EL (cell line): Measurements from ENCODE around the gene MORF4L1.
"Not testable (repeated sequence)": the region's sequence is repeated elsewhere in the genome, so short reads cannot be mapped to it uniquely, and the experiment has no call there.

Experiments used
- DNase-seq: peaks from one replicate; pipeline ENCODE4 v3.0.0-alpha.2; 2016

MORF4L1 gene

GRCh38 chr15:78927077-78927790, 54.5 kb downstream of the MORF4L1 start:
- no peak for DNase-seq

GRCh38 chr15:78928176-78928575, 55.5 kb downstream of the MORF4L1 start:
- not testable (repeated sequence) for DNase-seq

- no peak for DNase-seq
Measured at GRCh38 chr15:78928616-78929093, 56.0 kb downstream of the MORF4L1 start.

DNA sequence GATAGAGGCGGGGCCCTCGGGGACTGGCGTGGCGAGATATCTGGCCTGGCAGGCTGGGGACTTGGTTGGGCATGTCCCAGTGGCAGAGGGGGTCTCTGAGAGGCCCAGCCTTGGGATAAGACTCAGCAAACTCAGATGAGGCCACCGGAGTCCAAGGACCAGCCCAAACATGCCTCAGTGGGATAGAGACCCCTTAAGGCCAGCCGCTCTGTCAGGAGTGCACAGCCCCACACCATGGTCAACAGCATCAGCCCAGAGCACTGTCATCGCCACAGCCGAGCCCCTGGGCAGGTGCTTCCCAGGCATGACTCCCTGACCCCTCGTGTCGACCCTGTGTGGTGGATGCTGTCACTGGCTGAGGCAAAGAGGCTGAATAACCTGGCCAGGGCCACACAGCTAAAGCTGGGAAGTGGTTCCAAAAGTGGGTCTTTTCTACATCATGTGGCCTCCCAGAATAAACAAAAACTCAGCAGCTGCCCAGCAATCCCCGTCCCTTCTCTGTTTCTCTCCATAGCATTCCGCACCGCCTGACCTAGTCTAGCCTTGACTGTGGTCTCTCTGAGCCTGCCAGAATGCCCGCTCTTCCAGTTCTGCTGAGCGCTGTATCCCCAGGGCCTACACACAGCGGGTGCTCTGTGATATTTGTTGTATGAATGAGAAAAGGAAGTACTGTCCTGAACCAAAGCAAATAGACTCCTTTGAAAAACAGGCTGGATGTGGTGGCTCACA, 57.0 kb downstream of the MORF4L1 start:
- DNase-seq = no peak

- peak; percentile 91 for DNase-seq
Measured at GRCh38 chr15:78930577-78931388, 58.1 kb downstream of the MORF4L1 start.

- DNase-seq = no peak
Measured at GRCh38 chr15:78931439-78932257, 59.0 kb downstream of the MORF4L1 start.

GRCh38 chr15:78932258-78932808, 59.6 kb downstream of the MORF4L1 start:
- no peak for DNase-seq

GRCh38 chr15:78933187-78933822, 60.6 kb downstream of the MORF4L1 start:
- DNase-seq = no peak

DNA sequence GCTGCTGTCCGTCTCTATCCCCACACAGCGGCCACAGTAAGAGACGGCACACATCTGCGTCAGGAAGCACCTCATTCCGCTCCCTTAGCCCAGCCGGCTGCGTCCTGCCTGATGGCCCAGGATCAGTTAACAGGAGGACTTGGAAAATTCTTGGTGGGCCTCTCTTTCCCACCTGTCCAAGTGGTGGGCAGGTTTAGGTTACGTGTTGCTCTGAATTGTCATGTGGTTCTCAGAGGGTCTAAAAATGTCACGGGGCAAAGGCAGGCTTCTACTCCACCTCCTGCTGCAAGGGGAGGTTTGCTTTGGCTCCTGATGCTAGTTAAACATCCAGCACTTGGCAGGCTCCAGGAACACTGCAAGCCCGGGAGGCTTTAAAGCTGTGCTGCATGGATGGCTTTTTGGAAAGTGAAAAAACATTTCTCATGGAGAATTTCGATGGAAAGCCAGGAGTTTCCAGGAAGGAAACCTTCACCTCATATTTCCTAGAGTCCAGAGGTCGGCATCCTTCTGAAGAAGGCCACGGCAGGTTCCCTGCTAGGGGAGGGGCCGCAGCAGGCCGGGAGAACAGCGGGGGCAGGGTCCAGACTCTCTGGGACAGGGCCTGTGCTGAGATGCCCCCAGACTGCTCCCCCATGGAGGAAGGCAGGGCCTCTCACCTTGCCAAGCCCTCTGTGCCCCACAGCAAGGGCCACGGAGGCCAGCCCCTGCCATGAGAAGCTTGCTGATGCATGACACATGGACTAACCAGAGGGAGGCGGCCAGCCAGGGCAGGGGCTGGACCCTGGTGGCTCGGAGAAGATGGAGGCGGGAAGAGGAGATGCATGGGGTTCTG, 61.3 kb downstream of the MORF4L1 start:
- DNase-seq = no peak

DNA sequence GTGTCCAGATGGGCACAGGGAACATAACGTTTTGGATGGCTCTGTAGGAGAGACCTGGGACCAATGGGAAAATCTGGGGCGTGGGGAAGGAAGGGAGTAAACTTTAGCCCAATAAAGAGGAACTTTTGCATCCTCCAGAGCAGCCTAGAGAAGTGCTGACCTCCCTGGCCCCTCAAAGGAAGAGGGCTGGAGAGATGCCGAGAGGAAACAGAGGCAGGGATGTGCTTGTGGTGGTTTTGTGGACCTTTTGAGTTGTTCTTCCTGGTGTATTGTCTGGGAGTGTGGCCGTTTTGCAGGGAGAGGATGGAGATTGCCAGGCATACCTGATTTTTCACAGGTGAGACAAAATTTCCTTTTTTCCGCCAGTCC, 61.9 kb downstream of the MORF4L1 start:
- no peak for DNase-seq

GRCh38 chr15:78937132-78937739, 64.5 kb downstream of the MORF4L1 start:
- DNase-seq = no peak

- no peak for DNase-seq
Measured at GRCh38 chr15:78938658-78939488, 66.2 kb downstream of the MORF4L1 start.

DNA sequence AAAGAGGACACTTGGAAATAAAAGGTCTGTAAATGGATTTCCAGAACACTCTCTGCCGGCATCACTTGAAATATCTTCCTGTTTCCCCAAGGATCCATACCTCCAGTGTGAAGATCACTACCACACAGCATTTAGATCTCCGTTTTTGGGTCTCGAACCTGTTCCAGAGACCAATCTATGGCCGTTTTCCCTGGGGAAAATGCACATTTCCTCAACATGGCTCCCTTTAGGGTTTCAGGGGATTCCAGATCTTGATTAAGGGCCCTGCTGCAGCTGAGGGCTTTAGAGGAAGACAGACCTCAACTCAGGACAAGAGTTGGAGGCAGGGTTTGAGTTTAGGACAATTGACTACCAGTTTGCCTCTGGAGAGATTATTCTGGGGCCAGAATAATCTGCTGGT, 70.1 kb downstream of the MORF4L1 start:
- DNase-seq = no peak

DNA sequence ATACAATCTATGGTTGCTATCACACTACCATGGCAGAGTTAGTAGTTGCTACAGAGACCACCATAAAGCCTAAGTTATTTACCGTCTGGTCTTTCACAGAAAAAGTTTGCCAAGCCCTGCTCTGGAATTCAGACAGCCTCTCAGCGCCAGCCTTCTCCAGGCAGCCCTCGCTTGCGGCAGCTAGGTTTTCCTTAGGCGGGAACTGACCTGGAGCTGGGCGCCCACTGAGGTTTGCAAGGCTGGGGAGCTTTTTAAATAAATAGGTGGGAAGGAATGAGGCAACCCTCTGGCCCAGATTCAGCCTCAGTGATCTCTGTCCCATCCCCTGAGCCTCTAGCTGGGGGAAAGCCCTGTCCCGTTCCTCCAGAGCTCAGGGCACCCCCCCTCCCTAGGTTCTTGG, 71.0 kb downstream of the MORF4L1 start:
- no peak for DNase-seq

DNA sequence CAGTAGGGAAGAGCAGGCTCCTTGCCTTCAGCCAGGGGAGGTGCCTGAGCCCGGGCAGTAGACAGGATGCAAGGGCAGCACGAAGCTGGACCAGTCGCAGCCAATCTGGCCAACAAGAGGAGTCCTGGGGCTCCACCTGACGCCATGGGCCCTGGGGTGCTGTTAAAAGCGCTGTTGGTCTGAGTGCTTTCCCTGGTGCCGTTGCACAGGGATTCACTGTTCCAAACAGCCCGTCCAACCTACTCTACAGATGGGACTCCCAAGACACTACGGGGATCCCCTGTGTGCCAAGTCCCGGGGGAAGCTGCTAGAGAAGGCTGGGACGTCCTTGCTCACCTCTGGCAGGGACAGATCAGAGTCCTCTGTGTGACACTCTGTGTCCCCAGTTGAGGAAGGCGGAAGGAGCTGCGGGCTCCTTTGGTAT, 71.5 kb downstream of the MORF4L1 start:
- no peak for DNase-seq

- DNase-seq = peak; percentile 60
Measured at GRCh38 chr15:78944669-78945407, 72.1 kb downstream of the MORF4L1 start, which contains the start of gene CTSH. TSS of gene CTSH (minus strand) at chr15:78945046. CDS start at chr15:78944981, 65 bp downstream.

DNA sequence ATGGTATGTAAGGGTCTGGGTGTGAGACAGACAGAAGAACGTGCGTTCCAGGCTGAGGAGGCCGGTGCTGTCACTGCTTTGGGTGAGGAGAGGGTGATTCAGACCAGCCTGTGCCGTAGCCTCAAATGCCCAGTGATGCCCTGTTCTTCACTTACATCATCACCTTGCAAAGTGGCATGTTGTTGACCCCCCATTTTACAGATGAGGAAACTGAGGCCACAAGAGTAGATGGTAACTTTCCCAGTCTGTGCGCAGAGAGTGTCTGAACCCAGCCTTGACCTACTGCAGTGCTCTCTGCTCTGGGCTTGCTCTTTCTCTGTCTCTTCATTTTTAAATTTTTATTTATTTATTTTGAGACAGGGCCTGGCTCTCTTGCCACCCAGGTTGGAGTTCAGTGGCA, 73.8 kb downstream of the MORF4L1 start:
- no peak for DNase-seq

- DNase-seq = no peak
Measured at GRCh38 chr15:78947506-78947905, 74.8 kb downstream of the MORF4L1 start.
